Peyer's patch (tissue), 4 donors: ENCODE data around the gene NFKBIZ.

Experiments
- CTCF ChIP-seq, 6 experiments: fragments of 450-650 bp in 4 of 6; fragments of 200-600 bp in 2 of 6; sonication (generic) in 1 of 6; IDR thresholded peaks; one replicate each; pipeline ENCODE4 v1.5.1; 2017 to 2019; ENCODE audit warnings: antibody characterized with exemption in 6 of 6, mild to moderate bottlenecking in 3 of 6, moderate library complexity in 1 of 6
- POLR2A ChIP-seq, 2 donors: fragments of 450-650 bp; IDR thresholded peaks; one replicate each; pipeline ENCODE4 v1.5.1; 2017; ENCODE audit warnings: antibody characterized with exemption in 2 of 2, mild to moderate bottlenecking in 2 of 2, moderate library complexity in 2 of 2

DNA sequence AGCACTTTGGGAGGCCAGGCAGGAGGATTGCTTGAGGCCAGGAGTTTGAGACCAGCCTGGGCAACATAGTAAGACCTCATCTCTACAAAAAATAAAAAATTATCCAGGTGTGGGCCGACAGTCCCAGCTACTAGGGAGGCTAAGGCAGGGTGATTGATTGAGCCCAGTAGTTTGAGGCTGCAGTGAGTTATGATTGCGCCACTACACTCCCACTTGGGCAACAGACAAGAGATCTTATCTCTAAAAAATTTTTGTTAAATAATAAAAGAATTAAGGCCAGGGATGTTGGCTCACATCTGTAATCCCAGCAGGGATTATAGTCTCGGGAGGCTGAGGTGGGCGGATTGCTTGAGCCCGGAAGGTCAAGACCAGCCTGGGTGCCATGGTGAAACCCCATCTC is 25.8 kb upstream of the NFKBIZ start:
- TF ChIP-seq POLR2A (IDR thresholded peaks at IDR 0.05) (no peak), CTCF (IDR thresholded peaks at IDR 0.05) (no peak)
